Stimulated activated CD4-positive, alpha-beta T cell treated with anti-CD3 and anti-CD28 coated beads, Interleukin-15, amount 100 ng/mL, for 24 hours (primary cell): ENCODE results near the gene ACAD11.

ENCODE experiments used
- DNase-seq: peaks from one replicate; pipeline ENCODE4 v3.0.0-alpha.2; 2020

Gene ACAD11

DNA sequence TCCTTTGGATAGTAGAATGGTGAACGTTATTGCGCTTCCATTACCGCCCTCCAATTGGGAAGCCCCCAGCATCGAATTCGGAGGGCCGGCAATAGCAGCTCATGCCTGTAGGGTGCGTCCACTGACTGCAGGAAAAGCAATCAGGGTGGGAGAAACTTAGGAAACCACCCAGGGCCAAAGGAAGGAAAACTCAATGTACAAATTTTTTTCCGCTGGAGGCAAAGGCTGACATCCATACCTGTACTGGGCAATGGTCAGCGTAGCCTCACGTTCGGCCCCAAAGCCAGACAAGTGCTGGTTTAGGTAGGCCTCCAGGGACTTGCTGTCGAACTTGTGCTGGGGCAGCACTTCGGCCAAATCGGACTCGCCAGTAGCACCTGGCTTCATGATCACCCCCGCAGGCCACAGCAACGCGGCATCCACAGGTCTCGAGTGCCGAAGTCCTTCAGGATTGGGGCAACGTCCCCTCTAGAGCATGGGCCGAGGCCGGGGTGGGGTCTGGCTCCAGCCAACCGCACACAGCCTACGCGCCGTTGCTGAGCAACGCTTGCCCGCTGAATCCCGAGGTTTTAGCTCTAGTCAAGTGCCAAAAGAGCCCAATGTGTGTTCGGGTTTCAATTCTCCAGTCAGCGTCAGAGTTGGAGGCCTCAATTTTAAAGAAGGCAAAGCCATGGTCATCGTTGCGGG lies at the start of gene ACAD11:
TSS of gene ACAD11 (minus strand) at position 445 of the 687 bp plus-strand sequence. CDS start at position 387, 58 bp downstream.
- DNase-seq: peak; percentile 55

GRCh38 chr3:132703733-132704132 lies 44.1 kb upstream of the ACAD11 start:
- DNase-seq: no peak

DNA sequence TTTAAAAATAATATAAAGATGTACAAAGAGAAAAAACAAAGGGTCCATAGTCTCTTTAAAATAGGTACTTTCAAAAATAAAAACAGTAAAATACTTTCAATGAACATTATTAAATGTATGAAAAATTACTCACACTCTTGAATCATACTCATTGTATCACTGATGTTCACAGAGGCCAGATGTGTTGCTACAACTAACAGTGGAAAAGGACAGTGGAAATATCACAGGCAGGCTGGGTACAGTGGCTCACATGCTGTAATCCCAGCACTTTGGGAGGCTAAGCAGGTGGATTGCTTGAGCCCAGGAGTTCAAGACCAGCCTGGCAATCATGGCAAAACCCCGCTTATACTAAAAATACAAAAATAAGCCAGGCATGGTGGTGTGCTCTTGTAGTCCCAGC lies 35.8 kb upstream of the ACAD11 start:
- no peak for DNase-seq

DNA sequence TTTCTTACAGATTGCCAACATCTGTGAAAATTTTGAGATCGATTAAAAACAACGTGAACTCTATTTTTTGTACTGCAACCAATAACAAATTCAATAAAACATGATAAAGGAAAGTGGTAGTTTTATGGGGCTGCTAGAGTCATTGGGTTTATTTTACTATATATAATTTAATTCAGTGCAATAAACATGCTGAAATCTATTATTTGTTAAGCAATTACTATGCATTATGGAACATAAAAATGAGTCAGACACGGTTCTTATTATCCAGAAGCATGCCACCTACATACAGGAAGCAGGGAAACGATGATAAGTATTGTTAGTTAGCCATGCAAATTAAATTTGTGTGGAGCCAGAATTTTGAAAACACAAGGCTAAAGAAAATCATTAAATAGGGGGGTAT lies 35.4 kb upstream of the ACAD11 start:
- DNase-seq: no peak

GRCh38 chr3:132690040-132690439 lies 30.4 kb upstream of the ACAD11 start:
- no peak for DNase-seq

GRCh38 chr3:132682201-132682600 lies 22.6 kb upstream of the ACAD11 start:
- no peak for DNase-seq

DNA sequence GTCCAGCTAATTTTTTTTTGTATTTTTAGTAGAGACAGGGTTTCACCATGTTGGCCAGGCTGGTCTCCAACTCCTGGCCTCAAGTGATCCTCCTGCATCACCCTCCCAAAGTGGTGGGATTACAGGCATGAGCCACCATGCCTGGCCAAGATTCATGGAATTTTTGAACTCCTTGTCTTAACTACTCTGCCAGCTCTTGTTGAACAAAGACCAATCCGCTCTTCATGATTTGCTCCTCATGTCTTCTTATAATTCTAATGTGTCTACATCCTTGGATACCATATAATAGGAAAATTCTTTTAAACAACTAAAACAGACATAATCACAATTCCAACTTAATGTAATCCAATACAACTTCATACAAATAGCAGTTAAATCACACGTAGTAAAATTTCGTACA lies 21.8 kb upstream of the ACAD11 start:
- no peak for DNase-seq

DNA sequence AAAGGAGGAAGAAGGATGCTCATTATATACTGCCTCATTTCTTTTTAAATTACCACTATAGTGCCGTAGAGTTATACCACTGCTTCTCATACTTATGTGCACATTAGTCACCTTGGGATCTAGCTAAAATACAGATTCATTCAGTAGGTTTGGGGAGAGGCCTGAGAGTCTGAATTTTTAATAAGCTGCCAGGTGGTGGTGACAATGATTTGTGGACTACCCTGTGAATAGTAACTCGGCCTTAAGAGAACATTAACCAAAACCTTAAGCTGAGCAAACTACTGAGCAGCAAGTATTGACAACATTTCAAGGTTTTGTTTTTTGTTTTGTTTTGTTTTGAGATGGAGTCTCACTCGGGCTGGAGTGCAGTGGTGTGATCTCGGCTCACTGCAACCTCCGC lies 20.3 kb upstream of the ACAD11 start:
- DNase-seq: no peak

DNA sequence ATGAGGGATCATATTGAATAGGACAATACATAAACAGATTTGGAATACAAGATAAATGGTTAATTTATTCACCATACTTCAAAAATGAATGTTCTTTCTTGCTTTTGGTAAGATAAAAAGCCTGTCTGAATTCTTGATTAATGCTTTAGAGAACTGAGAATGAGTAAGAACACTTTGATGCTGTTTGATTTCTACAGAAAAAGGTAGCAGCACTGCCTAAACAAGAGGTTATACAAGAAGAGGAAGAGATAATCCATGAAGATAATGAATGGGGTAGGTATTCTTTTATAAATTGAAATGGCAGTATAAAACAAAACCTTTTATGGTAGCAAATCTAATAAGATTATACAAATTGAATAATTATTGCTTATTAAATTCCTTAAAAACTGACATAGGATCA lies 15.8 kb upstream of the ACAD11 start:
- DNase-seq: no peak

- DNase-seq: no peak
Observed at GRCh38 chr3:132669256-132669777, 9.7 kb upstream of the ACAD11 start.

GRCh38 chr3:132665230-132665745 lies 5.7 kb upstream of the ACAD11 start:
- DNase-seq: no peak

GRCh38 chr3:132662212-132662611 lies 2.6 kb upstream of the ACAD11 start:
- no peak for DNase-seq

DNA sequence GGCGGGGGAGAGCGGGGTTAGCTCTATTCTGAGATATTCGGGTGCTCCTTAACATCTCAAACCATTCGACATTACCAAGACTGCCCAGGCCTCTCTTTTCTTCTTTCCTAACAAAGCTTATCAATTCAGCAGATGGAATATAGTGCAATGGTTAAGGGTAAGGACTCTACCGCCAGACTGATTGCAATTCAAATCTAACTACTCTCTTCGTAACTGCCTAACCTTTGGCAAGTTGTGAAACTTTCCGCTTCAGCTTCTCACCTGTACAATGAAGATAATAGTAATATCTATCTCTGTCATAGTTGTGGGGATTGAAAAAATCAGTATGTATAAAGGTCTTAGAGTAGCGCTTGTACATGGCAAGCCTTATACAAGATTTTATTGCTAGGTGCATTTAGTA lies 1.5 kb upstream of the ACAD11 start:
- DNase-seq: no peak

- DNase-seq: no peak
Observed at GRCh38 chr3:132660811-132661070, 1.1 kb upstream of the ACAD11 start.

GRCh38 chr3:132660052-132660810 lies 622 bp upstream of the ACAD11 start, which contains the start of gene UBA5:
TSS of gene UBA5 (plus strand) at chr3:132660329. CDS start at chr3:132660538, 209 bp downstream.
- peak; percentile 79 for DNase-seq

DNA sequence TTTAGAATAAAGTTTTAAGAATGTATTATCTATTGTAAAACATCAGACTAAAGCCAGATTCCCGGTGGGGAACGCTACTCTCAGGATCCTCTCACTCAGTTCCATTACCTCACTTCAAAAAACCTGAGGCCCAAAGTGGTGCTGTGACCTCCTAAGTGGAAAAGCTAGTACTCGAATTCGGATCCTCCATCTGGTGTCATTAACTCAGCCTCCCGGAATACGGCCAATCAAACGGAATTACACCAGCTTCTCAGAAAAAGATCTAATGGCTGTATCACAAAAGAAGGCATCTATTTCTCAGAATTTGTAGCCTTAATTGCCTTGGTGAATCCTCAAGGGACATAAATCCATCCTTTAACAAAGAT lies 627 bp downstream of the ACAD11 start:
- no peak for DNase-seq

DNA sequence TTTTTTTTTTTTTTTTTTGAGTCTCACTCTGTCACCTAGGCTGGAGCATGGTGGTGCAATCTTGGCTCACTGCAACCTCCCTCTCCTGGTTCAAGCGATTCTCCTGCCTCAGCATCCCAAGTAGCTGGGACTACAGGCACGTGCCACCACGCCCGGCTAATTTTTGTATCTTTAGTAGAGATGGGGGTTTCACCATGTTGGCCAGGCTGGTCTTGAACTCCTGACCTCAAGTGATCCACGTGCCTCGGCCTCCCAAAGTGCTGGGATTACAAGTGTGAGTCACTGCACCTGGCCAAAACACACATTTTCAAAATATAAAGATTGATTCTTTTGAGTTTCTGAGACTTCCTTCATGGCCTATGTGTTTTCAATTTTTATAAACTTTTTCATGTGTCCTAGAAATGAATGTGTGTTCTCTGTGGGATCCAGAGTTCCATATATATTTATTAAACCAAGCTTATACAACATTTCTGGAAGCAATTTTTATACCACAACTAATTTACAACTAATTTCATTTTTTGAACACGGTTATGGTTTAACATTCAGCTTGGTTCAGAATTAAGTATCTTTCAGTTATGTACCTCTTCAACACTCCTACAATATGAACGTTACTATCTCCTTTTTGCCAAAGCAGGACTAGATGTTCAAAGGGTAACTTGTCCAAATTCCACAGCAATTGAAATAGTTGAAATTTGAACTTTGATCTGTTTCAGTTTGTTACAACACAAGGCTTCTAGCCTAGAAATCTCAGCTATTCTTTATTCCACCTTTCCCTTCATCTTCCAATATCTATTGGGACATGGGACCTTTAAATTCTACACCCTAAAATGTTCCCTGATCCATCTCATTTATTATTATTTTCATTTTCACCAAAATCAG lies 1.5 kb downstream of the ACAD11 start:
- no peak for DNase-seq

- DNase-seq: no peak
Observed at GRCh38 chr3:132655471-132655870, 4.1 kb downstream of the ACAD11 start.

- no peak for DNase-seq
Observed at GRCh38 chr3:132654721-132655120, 4.9 kb downstream of the ACAD11 start.

DNA sequence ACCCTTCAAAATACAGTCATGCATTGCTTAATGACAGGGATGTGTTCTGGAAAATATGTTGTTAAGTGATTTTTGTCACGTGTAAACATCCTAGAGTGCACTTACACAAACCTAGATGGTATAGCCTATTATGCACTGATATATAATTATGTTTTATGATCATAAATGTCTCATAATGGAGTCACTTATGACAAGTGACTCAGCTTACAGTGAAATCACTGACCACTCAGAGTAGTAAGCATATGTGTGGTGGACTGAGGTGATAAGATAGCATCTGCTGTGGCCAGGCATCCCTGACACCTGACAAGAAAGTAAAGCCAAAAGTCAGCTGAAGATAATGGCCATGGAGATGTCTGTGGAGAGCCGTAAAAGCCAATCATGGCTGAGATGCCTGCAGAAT lies 5.4 kb downstream of the ACAD11 start:
- DNase-seq: no peak

- no peak for DNase-seq
Observed at GRCh38 chr3:132652640-132653270, 6.9 kb downstream of the ACAD11 start.

GRCh38 chr3:132650153-132650552 lies 9.5 kb downstream of the ACAD11 start:
- no peak for DNase-seq

- no peak for DNase-seq
Observed at GRCh38 chr3:132645058-132645457, 14.6 kb downstream of the ACAD11 start.
